Choroid plexus epithelial cell (primary cell): Measurements from ENCODE around the gene WNK2.
"Not testable (repeated sequence)": the region's sequence is repeated elsewhere in the genome, so short reads cannot be mapped to it uniquely, and the experiment has no call there.

ENCODE experiments used
- DNase-seq: peaks from one replicate; pipeline ENCODE4 v3.0.0-alpha.2; 2010; ENCODE audit warnings: low read depth
- H3K4me3 ChIP-seq: 2 replicates; pipeline ENCODE4 v1.5.1; 2011; ENCODE audit warnings: low read depth, mild to moderate bottlenecking, control low read depth, low read length, moderate library complexity
- TF ChIP-seq, protein P1 (sequence below): conservative IDR thresholded peaks from 2 replicates; pipeline ENCODE4 v1.5.1; 2011; ENCODE audit warnings: low read depth, mild to moderate bottlenecking, control low read depth, inconsistent platforms, low read length, moderate library complexity

The WNK2 gene

DNA sequence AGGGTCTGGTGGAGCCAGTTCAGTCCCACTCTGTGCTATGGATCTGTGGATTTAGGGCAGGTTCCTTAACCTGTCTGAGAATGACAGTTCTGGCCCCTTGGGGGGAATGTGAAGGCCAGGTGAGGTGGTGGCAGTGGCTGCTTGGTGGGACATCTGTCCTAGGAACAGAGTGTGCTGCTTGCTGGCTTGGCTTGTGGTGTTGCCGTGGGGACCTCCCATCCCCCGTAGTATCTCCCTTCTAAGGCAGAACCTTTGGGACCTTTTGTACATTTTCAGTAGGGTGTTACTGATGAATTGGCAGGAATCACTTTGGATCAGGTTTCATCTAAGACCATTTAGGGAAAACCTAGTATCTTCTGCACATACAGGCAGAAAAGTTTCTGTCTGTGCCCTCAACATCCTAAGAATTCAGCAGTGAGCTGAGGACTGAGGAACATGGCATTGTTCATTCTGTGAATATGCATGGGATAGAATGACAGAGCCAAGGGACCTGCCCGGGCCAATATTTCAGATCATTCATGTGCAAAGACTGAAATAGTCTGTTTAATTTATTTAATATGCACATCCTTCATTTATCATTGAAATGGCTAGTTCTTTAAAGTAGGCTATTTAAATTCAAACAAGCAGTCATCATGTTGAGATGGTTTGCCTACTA, 64.6 kb downstream of the WNK2 start:
- peak; percentile 12 for DNase-seq
- TF ChIP-seq, protein P1, sequence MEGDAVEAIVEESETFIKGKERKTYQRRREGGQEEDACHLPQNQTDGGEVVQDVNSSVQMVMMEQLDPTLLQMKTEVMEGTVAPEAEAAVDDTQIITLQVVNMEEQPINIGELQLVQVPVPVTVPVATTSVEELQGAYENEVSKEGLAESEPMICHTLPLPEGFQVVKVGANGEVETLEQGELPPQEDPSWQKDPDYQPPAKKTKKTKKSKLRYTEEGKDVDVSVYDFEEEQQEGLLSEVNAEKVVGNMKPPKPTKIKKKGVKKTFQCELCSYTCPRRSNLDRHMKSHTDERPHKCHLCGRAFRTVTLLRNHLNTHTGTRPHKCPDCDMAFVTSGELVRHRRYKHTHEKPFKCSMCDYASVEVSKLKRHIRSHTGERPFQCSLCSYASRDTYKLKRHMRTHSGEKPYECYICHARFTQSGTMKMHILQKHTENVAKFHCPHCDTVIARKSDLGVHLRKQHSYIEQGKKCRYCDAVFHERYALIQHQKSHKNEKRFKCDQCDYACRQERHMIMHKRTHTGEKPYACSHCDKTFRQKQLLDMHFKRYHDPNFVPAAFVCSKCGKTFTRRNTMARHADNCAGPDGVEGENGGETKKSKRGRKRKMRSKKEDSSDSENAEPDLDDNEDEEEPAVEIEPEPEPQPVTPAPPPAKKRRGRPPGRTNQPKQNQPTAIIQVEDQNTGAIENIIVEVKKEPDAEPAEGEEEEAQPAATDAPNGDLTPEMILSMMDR = no peak
- no peak overlapping the region for H3K4me3 ChIP-seq

DNA sequence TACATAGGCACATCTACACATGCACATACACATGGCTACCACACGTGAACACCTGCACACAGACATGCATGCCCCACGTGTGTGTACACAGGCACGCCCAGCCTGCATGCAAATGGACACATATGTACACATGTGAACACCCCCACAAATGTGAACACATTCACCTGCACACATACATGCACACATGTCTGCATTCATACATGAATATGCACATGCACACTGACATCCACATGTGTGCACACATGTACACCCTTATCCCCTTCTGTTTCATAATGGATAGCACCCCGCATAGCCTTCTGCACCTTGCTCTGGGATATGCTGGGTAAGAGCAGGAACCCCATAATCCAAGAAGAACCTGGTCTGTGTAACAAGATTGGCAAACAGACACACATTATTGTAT, 66.2 kb downstream of the WNK2 start:
- no peak overlapping the region for H3K4me3 ChIP-seq
- TF ChIP-seq, protein P1 = no peak
- DNase-seq = no peak

DNA sequence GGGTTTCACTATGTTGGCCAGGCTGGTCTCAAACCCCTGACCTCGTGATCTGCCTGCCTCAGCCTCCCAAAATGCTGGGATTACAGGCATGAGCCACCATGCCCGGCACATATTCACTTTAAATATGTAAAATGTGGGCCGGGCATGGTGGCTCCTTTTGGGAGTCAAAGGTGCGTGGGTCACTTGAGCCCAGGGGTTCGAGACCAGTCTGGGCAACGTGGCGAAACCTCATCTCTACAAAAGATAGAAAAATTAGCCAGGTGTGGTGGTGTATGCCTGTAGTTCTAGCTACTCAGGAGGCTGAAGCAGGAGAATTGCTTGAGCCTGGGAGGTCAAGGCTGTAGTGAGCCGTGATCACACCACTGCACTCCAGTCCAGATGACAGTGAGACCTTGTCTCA, 67.4 kb downstream of the WNK2 start:
- H3K4me3 ChIP-seq = not testable (repeated sequence)

DNA sequence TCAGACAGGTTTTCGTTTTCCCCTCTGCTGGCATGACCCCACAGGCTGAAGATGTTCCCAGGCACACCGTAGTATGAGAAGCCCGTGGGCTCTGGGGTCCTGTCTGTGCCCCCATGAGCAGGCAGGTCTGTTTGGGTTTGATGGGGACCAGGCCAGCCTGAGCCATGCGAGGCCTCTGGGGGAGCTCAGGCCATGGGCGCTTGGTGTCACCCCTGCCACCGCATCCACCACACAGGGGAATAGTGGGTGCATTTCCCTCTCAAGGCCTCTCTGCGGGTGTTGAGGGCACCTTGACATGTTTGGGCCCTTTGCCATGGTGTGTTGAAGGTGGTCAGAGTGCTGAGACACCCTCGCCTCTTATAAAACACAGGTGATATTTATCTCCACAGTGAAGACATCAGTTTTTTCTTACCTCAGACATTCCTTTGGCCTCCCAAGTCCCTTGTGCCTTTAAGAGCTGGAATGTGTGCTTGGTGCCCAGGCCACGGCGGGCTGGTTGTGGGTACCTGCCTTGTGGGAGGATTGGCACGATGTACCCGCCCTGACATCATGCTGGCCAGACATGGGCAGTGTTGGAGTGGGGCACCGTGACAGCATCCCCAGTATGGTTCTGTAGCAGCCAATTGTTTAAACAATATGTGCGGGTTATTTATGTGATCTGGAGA, 68.3 kb downstream of the WNK2 start:
- no peak for DNase-seq
- no peak overlapping the region for H3K4me3 ChIP-seq
- TF ChIP-seq, protein P1 = no peak

More for the DNA sequence above, 67.4 kb downstream of the WNK2 start:
- DNase-seq = not testable (repeated sequence)

DNA sequence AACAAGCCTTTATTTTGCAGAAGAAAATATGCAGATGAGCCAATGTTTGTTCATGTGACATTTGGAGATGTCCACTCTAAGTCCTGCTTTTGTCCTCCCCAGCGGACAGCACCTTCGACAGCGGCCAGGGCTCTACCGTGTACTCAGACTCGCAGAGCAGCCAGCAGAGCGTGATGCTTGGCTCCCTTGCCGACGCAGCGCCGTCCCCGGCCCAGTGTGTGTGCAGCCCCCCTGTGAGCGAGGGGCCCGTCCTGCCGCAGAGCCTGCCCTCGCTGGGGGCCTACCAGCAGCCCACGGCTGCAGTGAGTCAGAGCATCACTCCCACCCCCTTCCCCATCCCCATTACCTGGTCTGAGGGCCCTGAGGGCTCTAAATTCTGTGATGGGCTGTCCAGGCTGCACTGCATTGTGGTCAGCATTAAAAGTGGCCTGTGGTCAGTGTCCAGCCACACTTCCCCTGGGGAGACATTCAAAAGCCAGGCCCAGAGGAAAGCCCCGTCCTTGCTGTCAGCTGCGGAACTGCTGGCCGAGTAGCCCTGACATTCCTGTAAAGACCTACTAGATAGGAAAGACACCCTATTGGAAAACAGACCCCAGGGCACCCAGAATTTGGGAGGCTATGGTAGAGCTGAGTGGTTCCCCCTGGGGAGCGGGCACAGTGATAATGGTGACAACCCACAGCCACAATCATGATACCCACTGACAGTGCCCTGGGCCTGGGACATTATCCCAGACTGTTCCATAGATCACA, 69.0 kb downstream of the WNK2 start:
- TF ChIP-seq, protein P1 = no peak
- DNase-seq = no peak
- no peak overlapping the region for H3K4me3 ChIP-seq

DNA sequence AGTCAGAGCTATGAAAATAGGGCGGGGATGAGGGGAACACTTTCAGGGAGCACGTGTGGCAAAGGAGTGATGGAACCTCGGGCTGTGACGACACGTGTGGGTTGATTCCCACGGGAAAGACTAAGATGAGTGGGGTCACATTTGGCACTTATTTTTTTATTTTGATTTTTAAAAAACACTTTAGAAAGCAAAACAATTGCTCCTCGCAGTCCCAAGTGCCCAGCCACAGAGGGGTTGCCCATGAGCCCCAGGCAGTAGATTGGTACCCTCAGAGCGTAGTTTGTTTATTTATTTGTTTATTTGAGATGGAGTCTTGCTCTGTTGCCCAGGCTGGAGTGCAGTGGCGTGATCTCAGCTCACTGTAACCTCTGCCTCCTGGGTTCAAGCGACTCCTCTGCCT, 69.7 kb downstream of the WNK2 start:
- DNase-seq = no peak
- TF ChIP-seq, protein P1 = no peak
- H3K4me3 ChIP-seq = no peak overlapping the region

DNA sequence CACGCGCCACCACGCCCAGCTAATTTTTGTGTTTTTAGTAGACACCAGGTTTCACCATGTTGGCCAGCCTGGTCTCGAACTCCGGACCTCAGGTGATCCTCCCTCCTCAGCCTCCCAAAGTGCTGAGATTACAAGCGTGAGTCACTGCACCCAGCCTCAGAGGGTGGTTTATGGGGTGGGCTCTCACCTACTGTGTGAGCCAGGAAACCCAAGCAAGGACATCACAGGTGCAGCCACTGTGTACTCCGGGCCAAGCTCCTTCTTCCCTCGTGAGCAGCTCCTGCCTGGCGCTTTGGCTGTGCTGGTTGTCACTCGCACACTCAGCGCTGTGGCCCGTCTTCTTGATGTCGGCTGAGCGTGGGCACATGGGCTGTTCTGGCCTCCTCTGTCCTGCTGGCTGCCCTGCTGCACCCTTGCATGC, 70.1 kb downstream of the WNK2 start:
- H3K4me3 ChIP-seq = no peak overlapping the region
- TF ChIP-seq, protein P1 = no peak
- DNase-seq = no peak
